ENCODE data around the gene DAB1. TPM values are rescaled to one million over a fixed set of nuclear protein-coding genes. Genes with fewer than 3 reads are reported as not detected.
A peak's percentile ranks its signal among the peaks of the same experiment; 100 is the strongest.
"Not testable (repeated sequence)": the region's sequence is repeated elsewhere in the genome, so short reads cannot be mapped to it uniquely, and the experiment has no call there.

Gene DAB1
- total RNA-seq, 1 donor from 2014 or later: 4.8 TPM

- DNase-seq (ENCODE audit: low spot score): no peak
Observed at GRCh38 chr1:57124768-57125446, 299.0 kb downstream of the DAB1 start.

GRCh38 chr1:57124170-57124569 is 299.7 kb downstream of the DAB1 start:
- no peak for DNase-seq (ENCODE audit: low spot score)

- no peak for DNase-seq (ENCODE audit: low spot score)
Observed at GRCh38 chr1:57122031-57122430, 301.8 kb downstream of the DAB1 start.

GRCh38 chr1:57118948-57119603 is 304.8 kb downstream of the DAB1 start:
- DNase-seq (ENCODE audit: low spot score): peak; percentile 37

GRCh38 chr1:57117753-57118152 is 306.1 kb downstream of the DAB1 start:
- DNase-seq (ENCODE audit: low spot score): no peak

GRCh38 chr1:57116871-57117270 is 307.0 kb downstream of the DAB1 start:
- DNase-seq (ENCODE audit: low spot score): no peak

- no peak for DNase-seq (ENCODE audit: low spot score)
Observed at GRCh38 chr1:57115030-57115614, 308.7 kb downstream of the DAB1 start.

- DNase-seq (ENCODE audit: low spot score): no peak
Observed at GRCh38 chr1:57112148-57112547, 311.7 kb downstream of the DAB1 start.

GRCh38 chr1:57111175-57111574 is 312.7 kb downstream of the DAB1 start:
- no peak for DNase-seq (ENCODE audit: low spot score)

GRCh38 chr1:57109883-57110282 is 314.0 kb downstream of the DAB1 start:
- DNase-seq (ENCODE audit: low spot score): no peak

- DNase-seq (ENCODE audit: low spot score): no peak
Observed at GRCh38 chr1:57109247-57109646, 314.6 kb downstream of the DAB1 start.

GRCh38 chr1:57106296-57106695 is 317.6 kb downstream of the DAB1 start:
- DNase-seq (ENCODE audit: low spot score): peak; percentile 63

GRCh38 chr1:57102561-57103326 is 321.1 kb downstream of the DAB1 start:
- DNase-seq (ENCODE audit: low spot score): no peak

GRCh38 chr1:57101209-57101608 is 322.7 kb downstream of the DAB1 start:
- no peak for DNase-seq (ENCODE audit: low spot score)

GRCh38 chr1:57094749-57095148 is 329.1 kb downstream of the DAB1 start:
- no peak for DNase-seq (ENCODE audit: low spot score)

- no peak for DNase-seq (ENCODE audit: low spot score)
Observed at GRCh38 chr1:57093122-57093521, 330.7 kb downstream of the DAB1 start.

GRCh38 chr1:57091642-57092041 is 332.2 kb downstream of the DAB1 start:
- DNase-seq (ENCODE audit: low spot score): no peak

GRCh38 chr1:57089855-57090254 is 334.0 kb downstream of the DAB1 start:
- no peak for DNase-seq (ENCODE audit: low spot score)

- DNase-seq (ENCODE audit: low spot score): no peak
Observed at GRCh38 chr1:57089221-57089620, 334.6 kb downstream of the DAB1 start.

- no peak for DNase-seq (ENCODE audit: low spot score)
Observed at GRCh38 chr1:57088653-57089052, 335.2 kb downstream of the DAB1 start.

GRCh38 chr1:57087660-57088059 is 336.2 kb downstream of the DAB1 start:
- not testable (repeated sequence) for DNase-seq (ENCODE audit: low spot score)

GRCh38 chr1:57086154-57086553 is 337.7 kb downstream of the DAB1 start:
- no peak for DNase-seq (ENCODE audit: low spot score)

Measured in umbilical cord (tissue), 2 donors.